HEK293 (cell line): ENCODE measurements around the gene KPNA5.

Source experiments
- CTCF ChIA-PET: fragments of 350-600 bp; formaldehyde crosslinking; extraction: SDS; loops from one replicate; lab custom pipeline; 2021; ENCODE audit warnings: antibody characterized with exemption; lab: Yijun Ruan, JAX
- POLR2A ChIA-PET: fragments of 300-600 bp; formaldehyde crosslinking; extraction: SDS; loops from one replicate; lab custom pipeline; 2020; ENCODE audit warnings: antibody characterized with exemption, inconsistent platforms; lab: Yijun Ruan, JAX
- H3K27ac ChIP-seq: fragments of 200-500 bp; sonication (Bioruptor generic); 2 replicates; pipeline ENCODE4 v1.5.1; 2014; ENCODE audit warnings: low read depth, low read length, control low read depth, inconsistent platforms; ENCODE audit errors: extremely low read depth
- H3K36me3 ChIP-seq, 2 experiments: fragments of 200-500 bp in 1 of 2; sonication (Bioruptor generic) in 1 of 2; 1 replicate in 1 of 2; 2 replicates in 1 of 2; pipeline ENCODE4 v1.5.1; 2014 to 2017; ENCODE audit warnings: inconsistent platforms in 2 of 2, low read length in 2 of 2; ENCODE audit not compliant: control insufficient read depth in 2 of 2, insufficient read depth in 1 of 2
- H3K4me1 ChIP-seq: fragments of 200-500 bp; sonication (Bioruptor generic); 2 replicates; pipeline ENCODE4 v1.5.1; 2014; ENCODE audit warnings: mild to moderate bottlenecking, low read length, inconsistent platforms; ENCODE audit not compliant: control insufficient read depth, insufficient read depth
- H3K4me3 ChIP-seq: 2 replicates; pipeline ENCODE4 v1.5.1; 2011; ENCODE audit warnings: low read depth, mild to moderate bottlenecking, control low read depth, low read length, moderate library complexity
- H3K9me3 ChIP-seq: fragments of 200-500 bp; sonication (Bioruptor generic); 2 replicates; pipeline ENCODE4 v1.5.1; 2014; ENCODE audit warnings: low read depth, low read length, inconsistent platforms; ENCODE audit not compliant: control insufficient read depth, insufficient read depth
- GFI1B ChIP-seq: fragments of 450-650 bp; formaldehyde crosslinking; IDR thresholded peaks from 2 replicates; pipeline ENCODE4 v1.5.1; 2016; ENCODE audit warnings: missing biosample characterization, missing genetic modification characterization
- HOXC10 ChIP-seq: sonication (generic); formaldehyde crosslinking; IDR thresholded peaks from 2 replicates; pipeline ENCODE4 v1.8.1; 2023; ENCODE audit warnings: mild to moderate bottlenecking, missing genetic modification reagents
- HOXD13 ChIP-seq: sonication (generic); formaldehyde crosslinking; IDR thresholded peaks from 2 replicates; pipeline ENCODE4 v1.8.0; 2022; ENCODE audit warnings: missing genetic modification reagents, borderline replicate concordance
- IKZF3 ChIP-seq: fragments of 450-650 bp; IDR thresholded peaks from 2 replicates; pipeline ENCODE4 v1.5.0; 2018; ENCODE audit warnings: missing biosample characterization, mild to moderate bottlenecking, missing genetic modification characterization, moderate library complexity
- MEIS1 ChIP-seq: sonication (generic); formaldehyde crosslinking; IDR thresholded peaks from 2 replicates; pipeline ENCODE4 v1.8.1; 2022; ENCODE audit warnings: missing genetic modification reagents, mild to moderate bottlenecking, borderline replicate concordance
- PRDM4 ChIP-seq: fragments of 450-650 bp; formaldehyde crosslinking; IDR thresholded peaks from 2 replicates; pipeline ENCODE4 v1.5.1; 2017; ENCODE audit warnings: missing biosample characterization, missing genetic modification characterization
- ZBTB1 ChIP-seq: fragments of 450-650 bp; formaldehyde crosslinking; IDR thresholded peaks from 2 replicates; pipeline ENCODE4 v1.5.1; 2016; ENCODE audit warnings: missing biosample characterization, missing genetic modification characterization
- ZBTB10 ChIP-seq: fragments of 450-650 bp; formaldehyde crosslinking; IDR thresholded peaks from 2 replicates; pipeline ENCODE4 v1.5.1; 2016; ENCODE audit warnings: missing biosample characterization, missing genetic modification characterization
- ZFP69B ChIP-seq: fragments of 450-650 bp; formaldehyde crosslinking; IDR thresholded peaks from 2 replicates; pipeline ENCODE4 v1.5.1; 2016; ENCODE audit warnings: missing biosample characterization, missing genetic modification characterization
- ZNF157 ChIP-seq: fragments of 450-650 bp; formaldehyde crosslinking; IDR thresholded peaks from 2 replicates; pipeline ENCODE4 v1.5.1; 2016; ENCODE audit warnings: missing biosample characterization, missing genetic modification characterization
- ZNF2 ChIP-seq: fragments of 450-650 bp; formaldehyde crosslinking; IDR thresholded peaks from 2 replicates; pipeline ENCODE4 v1.5.1; 2016; ENCODE audit warnings: missing biosample characterization, missing genetic modification characterization
- ZNF280D ChIP-seq: fragments of 450-650 bp; formaldehyde crosslinking; IDR thresholded peaks from 2 replicates; pipeline ENCODE4 v1.5.1; 2016; ENCODE audit warnings: missing biosample characterization, missing genetic modification characterization
- ZNF311 ChIP-seq: fragments of 450-650 bp; formaldehyde crosslinking; IDR thresholded peaks from 2 replicates; pipeline ENCODE4 v1.5.1; 2017; ENCODE audit warnings: missing biosample characterization, missing genetic modification characterization, borderline replicate concordance
- ZNF37A ChIP-seq: fragments of 450-650 bp; IDR thresholded peaks from 2 replicates; pipeline ENCODE4 v1.5.1; 2018; ENCODE audit warnings: missing biosample characterization, missing genetic modification characterization
- ZNF510 ChIP-seq: fragments of 450-650 bp; formaldehyde crosslinking; IDR thresholded peaks from 2 replicates; pipeline ENCODE4 v1.5.1; 2018; ENCODE audit warnings: mild to moderate bottlenecking, missing genetic modification characterization, missing biosample characterization; ENCODE audit not compliant: insufficient replicate concordance
- ZNF514 ChIP-seq: fragments of 450-650 bp; formaldehyde crosslinking; IDR thresholded peaks from 2 replicates; pipeline ENCODE4 v1.5.1; 2016; ENCODE audit warnings: missing biosample characterization, missing genetic modification characterization
- ZNF624 ChIP-seq: fragments of 450-650 bp; formaldehyde crosslinking; IDR thresholded peaks from 2 replicates; pipeline ENCODE4 v1.5.1; 2017; ENCODE audit warnings: missing biosample characterization, missing genetic modification characterization
- ZNF629 ChIP-seq: fragments of 450-650 bp; formaldehyde crosslinking; IDR thresholded peaks from 2 replicates; pipeline ENCODE4 v1.5.1; 2017; ENCODE audit warnings: missing biosample characterization, missing genetic modification characterization
- ZNF639 ChIP-seq: fragments of 450-650 bp; formaldehyde crosslinking; IDR thresholded peaks from 2 replicates; pipeline ENCODE4 v1.5.1; 2016; ENCODE audit warnings: missing biosample characterization, missing genetic modification characterization
- ZNF701 ChIP-seq: fragments of 450-650 bp; formaldehyde crosslinking; IDR thresholded peaks from 2 replicates; pipeline ENCODE4 v1.5.1; 2016; ENCODE audit warnings: missing biosample characterization, missing genetic modification characterization
- ZNF843 ChIP-seq: fragments of 450-650 bp; formaldehyde crosslinking; IDR thresholded peaks from 2 replicates; pipeline ENCODE4 v1.5.1; 2016; ENCODE audit warnings: missing biosample characterization, missing genetic modification characterization

KPNA5 gene

GRCh38 chr6:116714296-116714695, 33.3 kb downstream of the KPNA5 start (continued):
- TF ChIP-seq ZNF280D = no peak

GRCh38 chr6:116714761-116715160, 33.8 kb downstream of the KPNA5 start:
- ChIA-PET POLR2A (no interaction called here), CTCF (interaction anchor here (0.5 to 1.1 kb wide), 2 partner anchors 14 to 28 kb away, joined by 3 to 4 read pairs; no protein-coding TSS in a partner anchor)
- Histone ChIP-seq H3K4me3 (no peak overlapping the region), H3K4me1 (no peaks in the 10 kb centered on the region), H3K9me3 (no peaks in the 10 kb centered on the region), H3K36me3 (peaks cover 47 to 67% of the 10 kb centered on the region in 2 experiments)
- TF ChIP-seq MEIS1 (CRISPR knock-in tag) (no peak), IKZF3 (tag by site-specific recombination) (no peak), PRDM4 (tag by site-specific recombination) (no peak), ZNF514 (tag by site-specific recombination) (no peak), ZNF157 (tag by site-specific recombination) (no peak), ZFP69B (tag by site-specific recombination) (no peak), ZNF2 (tag by site-specific recombination) (no peak), ZNF510 (no peak), HOXD13 (CRISPR knock-in tag) (no peak), ZBTB1 (no peak), ZNF37A (tag by site-specific recombination) (no peak), ZNF843 (no peak), ZNF624 (tag by site-specific recombination) (no peak), ZNF639 (tag by site-specific recombination) (no peak), ZNF629 (tag by site-specific recombination) (no peak), ZBTB10 (no peak), GFI1B (tag by site-specific recombination) (no peak), ZNF701 (tag by site-specific recombination) (no peak), ZNF311 (tag by site-specific recombination) (no peak), HOXC10 (no peak)
- TF ChIP-seq, all 188 proteins: peak for 0
- H3K27ac ChIP-seq = no peak overlapping the region
